RWPE1 (cell line): ENCODE data around the gene LCN6.
"Not testable (repeated sequence)": the region's sequence is repeated elsewhere in the genome, so short reads cannot be mapped to it uniquely, and the experiment has no call there.

Source experiments
- CTCF ChIA-PET: fragments of 350-600 bp; sonication (Branson Sonifier 250); formaldehyde crosslinking; extraction: SDS; loops from one replicate; lab custom pipeline; 2021; lab: Yijun Ruan, JAX
- POLR2A ChIA-PET: fragments of 400-600 bp; formaldehyde crosslinking; extraction: SDS; loops from one replicate; lab custom pipeline; 2020; ENCODE audit warnings: antibody characterized with exemption; ENCODE audit not compliant: low non-redundant PET; lab: Yijun Ruan, JAX
- DNase-seq: peaks from one replicate; pipeline ENCODE4 v3.0.0; 2012; ENCODE audit warnings: low spot score
- H3K27ac ChIP-seq: fragments of 450-650 bp; 2 replicates; pipeline ENCODE4 v1.5.1; 2017
- CTCF ChIP-seq: fragments of 450-650 bp; conservative IDR thresholded peaks from 2 replicates; pipeline ENCODE4 v1.5.1; 2017; ENCODE audit warnings: low read depth, mild to moderate bottlenecking

The LCN6 gene

GRCh38 chr9:136764301-136764891 lies 16.1 kb upstream of the LCN6 start, which contains the start of gene LCN15:
TSS of gene LCN15 (minus strand) at chr9:136764518. CDS start at chr9:136764488, 30 bp downstream.
- H3K27ac ChIP-seq, result no peak within 1 kb of the TSS
- ChIA-PET POLR2A (no interaction called here), CTCF (no interaction called here)
- no peak for DNase-seq
- TF ChIP-seq CTCF, result no peak

GRCh38 chr9:136763649-136764035 lies 15.3 kb upstream of the LCN6 start:
- DNase-seq, result no peak
- CTCF ChIA-PET, result no interaction called here
- no peak overlapping the region for H3K27ac ChIP-seq
- TF ChIP-seq CTCF, result no peak
- POLR2A ChIA-PET, result no interaction called here

GRCh38 chr9:136762915-136763648 lies 14.8 kb upstream of the LCN6 start:
- TF ChIP-seq CTCF, result no peak
- ChIA-PET POLR2A (no interaction called here), CTCF (interaction anchor here (0.6 kb wide), 1 partner anchor 435 kb away, joined by 4 read pairs; no protein-coding TSS in a partner anchor)
- H3K27ac ChIP-seq, result no peak overlapping the region
- peak; percentile 73 for DNase-seq

GRCh38 chr9:136762221-136762691 lies 13.9 kb upstream of the LCN6 start:
- CTCF ChIA-PET, result no interaction called here
- DNase-seq, result no peak
- POLR2A ChIA-PET, result interaction anchor here (0.7 kb wide), 1 partner anchor 88 kb away, joined by 3 read pairs; no protein-coding TSS in a partner anchor
- no peak for TF ChIP-seq CTCF
- H3K27ac ChIP-seq, result no peak overlapping the region

- DNase-seq, result no peak
- no peak for TF ChIP-seq CTCF
- H3K27ac ChIP-seq, result no peak overlapping the region
- POLR2A ChIA-PET, result interaction anchor here (0.7 kb wide), 1 partner anchor 89 kb away, joined by 3 read pairs; no protein-coding TSS in a partner anchor
- CTCF ChIA-PET, result interaction anchor here (0.5 to 0.8 kb wide), 5 partner anchors 16 to 123 kb away, joined by 3 to 5 read pairs (median 3); no protein-coding TSS in a partner anchor
These were observed 13.2 kb upstream of the LCN6 start for GRCh38 chr9:136761545-136761981.

GRCh38 chr9:136760834-136761544 lies 12.7 kb upstream of the LCN6 start:
- H3K27ac ChIP-seq, result not testable (repeated sequence)
- CTCF ChIA-PET, result interaction anchor here (0.5 to 1.4 kb wide), 9 partner anchors 16 to 123 kb away, joined by 3 to 8 read pairs (median 3); no protein-coding TSS in a partner anchor
- POLR2A ChIA-PET, result interaction anchor here (0.6 to 1.0 kb wide), 2 partner anchors 33 to 124 kb away, joined by 3 read pairs; no protein-coding TSS in a partner anchor
- peak; percentile 81 for TF ChIP-seq CTCF
- peak; percentile 63 for DNase-seq
